ENCODE measurements around the gene PDE8A.

DNA sequence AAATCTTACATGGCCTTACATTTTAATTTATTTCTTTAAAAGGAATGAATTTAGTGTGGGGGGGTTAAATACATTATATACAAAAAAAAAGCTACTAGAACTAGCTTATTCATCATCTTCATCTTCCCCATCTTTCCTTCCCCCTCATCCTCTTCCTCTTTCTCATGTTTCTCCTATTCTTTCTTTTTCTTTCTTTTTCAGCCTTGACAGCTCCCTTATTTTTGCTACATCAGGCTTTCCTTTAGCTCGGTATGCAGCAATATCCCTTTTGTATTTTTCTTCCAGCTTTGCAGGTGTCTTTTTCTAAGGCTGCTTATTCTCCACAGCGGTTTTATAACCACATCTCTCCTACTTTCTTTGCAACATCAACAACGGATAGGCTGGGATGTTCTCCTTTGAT is 41.3 kb upstream of the PDE8A start:
- no peak for TF ChIP-seq POLR2A (IDR thresholded peaks at IDR 0.05)
- TF ChIP-seq, protein P1, sequence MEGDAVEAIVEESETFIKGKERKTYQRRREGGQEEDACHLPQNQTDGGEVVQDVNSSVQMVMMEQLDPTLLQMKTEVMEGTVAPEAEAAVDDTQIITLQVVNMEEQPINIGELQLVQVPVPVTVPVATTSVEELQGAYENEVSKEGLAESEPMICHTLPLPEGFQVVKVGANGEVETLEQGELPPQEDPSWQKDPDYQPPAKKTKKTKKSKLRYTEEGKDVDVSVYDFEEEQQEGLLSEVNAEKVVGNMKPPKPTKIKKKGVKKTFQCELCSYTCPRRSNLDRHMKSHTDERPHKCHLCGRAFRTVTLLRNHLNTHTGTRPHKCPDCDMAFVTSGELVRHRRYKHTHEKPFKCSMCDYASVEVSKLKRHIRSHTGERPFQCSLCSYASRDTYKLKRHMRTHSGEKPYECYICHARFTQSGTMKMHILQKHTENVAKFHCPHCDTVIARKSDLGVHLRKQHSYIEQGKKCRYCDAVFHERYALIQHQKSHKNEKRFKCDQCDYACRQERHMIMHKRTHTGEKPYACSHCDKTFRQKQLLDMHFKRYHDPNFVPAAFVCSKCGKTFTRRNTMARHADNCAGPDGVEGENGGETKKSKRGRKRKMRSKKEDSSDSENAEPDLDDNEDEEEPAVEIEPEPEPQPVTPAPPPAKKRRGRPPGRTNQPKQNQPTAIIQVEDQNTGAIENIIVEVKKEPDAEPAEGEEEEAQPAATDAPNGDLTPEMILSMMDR (IDR thresholded peaks at IDR 0.05), result no peak
